BLaER1 (cell line): ENCODE results near the gene CNDP2.

Experiments
- H3K27ac ChIP-seq: shearing (Covaris generic); formaldehyde crosslinking; 2 replicates; pipeline ENCODE4 v1.8.1; 2022
- H3K27me3 ChIP-seq: shearing (Covaris generic); formaldehyde crosslinking; 2 replicates; pipeline ENCODE4 v1.8.1; 2022
- H3K36me3 ChIP-seq: shearing (Covaris generic); formaldehyde crosslinking; 2 replicates; pipeline ENCODE4 v1.8.1; 2022
- H3K4me1 ChIP-seq: shearing (Covaris generic); formaldehyde crosslinking; 2 replicates; pipeline ENCODE4 v1.8.1; 2022
- H3K4me2 ChIP-seq: shearing (Covaris generic); formaldehyde crosslinking; 2 replicates; pipeline ENCODE4 v1.8.1; 2022
- H3K4me3 ChIP-seq: shearing (Covaris generic); formaldehyde crosslinking; 2 replicates; pipeline ENCODE4 v1.8.1; 2022
- H3K9ac ChIP-seq: shearing (Covaris generic); formaldehyde crosslinking; 2 replicates; pipeline ENCODE4 v1.8.1; 2022
- H3K9me3 ChIP-seq: shearing (Covaris generic); formaldehyde crosslinking; 2 replicates; pipeline ENCODE4 v1.8.1; 2022
- H4K20me1 ChIP-seq: shearing (Covaris generic); formaldehyde crosslinking; 2 replicates; pipeline ENCODE4 v1.8.1; 2022
- Cebpa-rat ChIP-seq: shearing (Covaris generic); IDR thresholded peaks from 2 replicates; pipeline ENCODE4 v1.8.1; 2022

Gene CNDP2

GRCh38 chr18:74455386-74455785 lies 40.8 kb upstream of the CNDP2 start:
- H4K20me1 ChIP-seq, result peaks cover 21% of the 10 kb centered on the region
- peaks cover 85% of the 10 kb centered on the region for H3K4me1 ChIP-seq
- H3K36me3 ChIP-seq, result peaks cover 45% of the 10 kb centered on the region
- peaks cover 30% of the 10 kb centered on the region for H3K27me3 ChIP-seq
- H3K4me3 ChIP-seq, result peak overlapping the region; percentile 95
- no peaks in the 10 kb centered on the region for H3K9me3 ChIP-seq
- TF ChIP-seq Cebpa-rat, result no peak
- peak overlapping the region; percentile 97 for H3K9ac ChIP-seq
- peak overlapping the region; percentile 87 for H3K4me2 ChIP-seq
- H3K27ac ChIP-seq, result peak overlapping the region; percentile 98

GRCh38 chr18:74456017-74456348 lies 40.2 kb upstream of the CNDP2 start:
- no peak for TF ChIP-seq Cebpa-rat
- Histone ChIP-seq H3K4me3 (peak overlapping the region; percentile 95), H3K36me3 (peaks cover 39% of the 10 kb centered on the region), H3K9ac (peak overlapping the region; percentile 97), H3K27me3 (peaks cover 30% of the 10 kb centered on the region), H4K20me1 (peaks cover 15% of the 10 kb centered on the region), H3K27ac (peak overlapping the region; percentile 98), H3K4me1 (peaks cover 85% of the 10 kb centered on the region), H3K9me3 (no peaks in the 10 kb centered on the region), H3K4me2 (peak overlapping the region; percentile 87)

GRCh38 chr18:74456349-74457042 lies 39.7 kb upstream of the CNDP2 start:
- Histone ChIP-seq H3K4me3 (peak overlapping the region; percentile 95), H3K36me3 (peaks cover 34% of the 10 kb centered on the region), H3K9me3 (no peaks in the 10 kb centered on the region), H3K4me2 (peak overlapping the region; percentile 87), H3K27me3 (peaks cover 30% of the 10 kb centered on the region), H4K20me1 (peaks cover 10% of the 10 kb centered on the region; the same call in 1 of the 2 replicates), H3K27ac (peak overlapping the region; percentile 98), H3K4me1 (peaks cover 85% of the 10 kb centered on the region), H3K9ac (peak overlapping the region; percentile 97)
- no peak for TF ChIP-seq Cebpa-rat

- Histone ChIP-seq H3K27me3 (peaks cover 30% of the 10 kb centered on the region), H3K9ac (peak within 1 kb of the TSS; percentile 97), H3K4me3 (peak within 1 kb of the TSS; percentile 95), H3K9me3 (no peaks in the 10 kb centered on the region), H3K4me2 (peak within 1 kb of the TSS; percentile 87), H4K20me1 (peaks cover 5% of the 10 kb centered on the region; the same call in 1 of the 2 replicates), H3K36me3 (peaks cover 27% of the 10 kb centered on the region), H3K27ac (peak within 1 kb of the TSS; percentile 98), H3K4me1 (peaks cover 81% of the 10 kb centered on the region)
- no peak for TF ChIP-seq Cebpa-rat
Observed at GRCh38 chr18:74457043-74457724, 39.0 kb upstream of the CNDP2 start, which contains the start of gene DIPK1C. Gene DIPK1C (minus strand): TSS chr18:74457308. CDS start chr18:74457259, 49 bp downstream.

DNA sequence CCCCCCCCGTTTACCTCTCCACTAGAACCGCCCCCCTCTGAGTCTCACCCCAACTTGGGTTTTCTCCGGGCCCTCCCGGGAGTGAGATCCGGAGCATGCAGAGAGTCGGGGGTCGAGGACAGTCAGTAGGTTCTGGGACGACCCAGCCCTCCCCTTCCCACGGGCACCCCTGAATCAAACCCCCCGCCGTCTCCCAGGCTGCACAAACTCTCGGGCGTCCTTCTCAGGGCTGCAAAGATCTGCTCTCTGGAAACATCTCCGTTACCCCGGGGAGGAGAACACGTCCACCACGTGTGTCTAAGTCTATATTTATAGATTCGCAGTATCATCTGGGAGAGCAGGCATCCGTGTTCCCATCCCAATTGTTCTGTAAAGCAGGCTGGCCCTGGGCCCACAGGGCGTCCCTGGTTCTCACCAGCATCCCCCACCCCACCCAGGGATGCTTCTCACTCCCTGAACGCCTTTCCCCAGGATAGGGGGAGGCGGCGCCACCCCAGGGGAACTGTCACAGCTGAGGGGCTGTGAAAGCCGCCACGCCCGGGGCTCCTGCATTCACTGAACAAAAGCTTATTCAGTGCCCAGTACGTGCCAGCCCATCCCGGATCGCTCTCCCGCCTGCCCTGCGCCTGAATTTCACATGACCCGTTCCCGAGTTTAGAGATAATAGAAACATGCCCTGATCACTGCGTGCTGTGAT lies 38.3 kb upstream of the CNDP2 start:
- H3K27ac ChIP-seq, result peak overlapping the region; percentile 98
- peaks cover 30% of the 10 kb centered on the region for H3K27me3 ChIP-seq
- H3K4me2 ChIP-seq, result peak overlapping the region; percentile 87
- H3K9me3 ChIP-seq, result 0 out of 2 replicates have a peak, but pooled peaks cover 2% of the 10 kb centered on the region
- peaks cover 74% of the 10 kb centered on the region for H3K4me1 ChIP-seq
- H3K4me3 ChIP-seq, result peak overlapping the region; percentile 95
- peaks cover 20% of the 10 kb centered on the region for H3K36me3 ChIP-seq
- peaks cover 5% of the 10 kb centered on the region; the same call in 1 of the 2 replicates for H4K20me1 ChIP-seq
- TF ChIP-seq Cebpa-rat, result no peak
- H3K9ac ChIP-seq, result peak overlapping the region; percentile 97

GRCh38 chr18:74459889-74460288 lies 36.3 kb upstream of the CNDP2 start:
- no peaks in the 10 kb centered on the region for H4K20me1 ChIP-seq
- H3K27me3 ChIP-seq, result peaks cover 30% of the 10 kb centered on the region
- H3K9me3 ChIP-seq, result peaks cover 7% of the 10 kb centered on the region; the same call in 1 of the 2 replicates
- H3K36me3 ChIP-seq, result peaks cover 2% of the 10 kb centered on the region; the same call in 1 of the 2 replicates
- no peak for TF ChIP-seq Cebpa-rat
- peaks cover 54% of the 10 kb centered on the region for H3K4me1 ChIP-seq
- peak overlapping the region; percentile 87 for H3K4me2 ChIP-seq
- H3K9ac ChIP-seq, result peak overlapping the region; percentile 8; the same call in 1 of the 2 replicates
- H3K27ac ChIP-seq, result peak overlapping the region; percentile 50
- no peak overlapping the region for H3K4me3 ChIP-seq

DNA sequence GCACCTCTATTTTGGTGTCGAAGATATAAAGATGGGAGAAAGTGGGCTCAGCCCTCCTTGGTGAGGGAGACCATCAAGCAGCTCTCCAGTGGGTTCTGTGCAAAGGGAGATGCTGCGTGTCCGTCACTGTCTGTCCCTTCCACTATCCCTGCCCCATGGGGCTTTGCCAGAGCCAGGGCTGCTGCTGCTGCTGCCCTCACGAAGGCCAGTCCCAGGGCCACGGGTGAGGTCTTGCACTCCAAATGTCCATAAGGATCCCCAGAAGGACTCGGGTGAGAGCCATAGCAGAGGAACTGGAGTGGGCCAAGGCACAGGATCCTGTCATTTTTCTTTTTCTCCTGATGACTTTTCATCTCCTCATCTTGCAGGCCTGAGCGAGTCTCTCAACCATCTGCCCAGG lies 35.3 kb upstream of the CNDP2 start:
- no peak overlapping the region for H3K27ac ChIP-seq
- peaks cover 45% of the 10 kb centered on the region for H3K4me1 ChIP-seq
- H3K27me3 ChIP-seq, result peaks cover 28% of the 10 kb centered on the region
- H3K4me3 ChIP-seq, result no peak overlapping the region
- no peaks in the 10 kb centered on the region for H3K36me3 ChIP-seq
- TF ChIP-seq Cebpa-rat, result no peak
- H3K9me3 ChIP-seq, result peaks cover 10% of the 10 kb centered on the region; the same call in 1 of the 2 replicates
- H3K4me2 ChIP-seq, result 0 out of 2 replicates have a peak overlapping the region, but pooled peaks have one; percentile 27
- no peaks in the 10 kb centered on the region for H4K20me1 ChIP-seq
- no peak overlapping the region for H3K9ac ChIP-seq

GRCh38 chr18:74463254-74463653 lies 32.9 kb upstream of the CNDP2 start:
- Histone ChIP-seq H3K4me2 (no peak overlapping the region), H3K27me3 (peaks cover 7% of the 10 kb centered on the region), H4K20me1 (no peaks in the 10 kb centered on the region), H3K36me3 (no peaks in the 10 kb centered on the region), H3K4me1 (peaks cover 35% of the 10 kb centered on the region), H3K9ac (no peak overlapping the region), H3K4me3 (no peak overlapping the region), H3K9me3 (peaks cover 10% of the 10 kb centered on the region; the same call in 1 of the 2 replicates), H3K27ac (no peak overlapping the region)
- TF ChIP-seq Cebpa-rat, result no peak

DNA sequence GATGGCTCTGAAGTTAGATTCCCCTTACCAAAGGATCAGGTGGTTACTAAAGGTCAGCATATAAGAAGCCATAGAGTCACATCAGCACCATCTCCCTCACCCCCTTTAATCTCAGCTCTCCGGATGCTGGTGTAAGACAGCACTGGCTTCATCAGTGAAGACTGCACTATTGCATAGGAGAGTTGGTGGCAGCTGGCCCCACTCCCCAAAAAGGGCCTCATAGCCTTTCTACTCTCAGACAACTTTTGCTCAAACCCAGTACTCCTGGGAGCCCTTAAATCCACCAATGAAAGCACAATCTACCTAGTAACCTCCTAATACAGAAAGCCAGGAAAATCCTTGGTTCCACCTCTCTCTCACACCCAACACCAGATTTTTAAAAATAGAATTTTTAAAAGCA lies 32.2 kb upstream of the CNDP2 start:
- Histone ChIP-seq H3K27ac (no peak overlapping the region), H3K9ac (no peak overlapping the region), H3K4me1 (peaks cover 28% of the 10 kb centered on the region), H3K4me3 (no peak overlapping the region), H3K36me3 (no peaks in the 10 kb centered on the region), H3K27me3 (no peaks in the 10 kb centered on the region), H3K9me3 (peaks cover 10% of the 10 kb centered on the region; the same call in 1 of the 2 replicates), H3K4me2 (no peak overlapping the region), H4K20me1 (no peaks in the 10 kb centered on the region)
- no peak for TF ChIP-seq Cebpa-rat
